Activated CD8-positive, alpha-beta T cell treated with anti-CD3 and anti-CD28 coated beads, Interleukin-2, amount 10 ng/mL, durations not matched to agents 7 days and 5 days (primary cell): ENCODE data around the gene TOX2. TPM values are rescaled to one million over a fixed set of nuclear protein-coding genes. Genes with fewer than 3 reads are reported as not detected.

ENCODE experiments used
- ATAC-seq: fragments of 150-1000 bp; cut with Tn5 transposase; one replicate; pipeline ENCODE4 v1.10.0; 2021; ENCODE audit warnings: moderate library complexity
- CTCF ChIA-PET: fragments of 350-600 bp; sonication (Branson Sonifier 250); formaldehyde crosslinking; loops from one replicate; lab custom pipeline; 2021; ENCODE audit warnings: antibody characterized with exemption; lab: Charles Lee
- POLR2A ChIA-PET: fragments of 350-600 bp; sonication (Branson Sonifier 250); formaldehyde crosslinking; loops from one replicate; lab custom pipeline; 2021; ENCODE audit warnings: antibody characterized with exemption; lab: Charles Lee
- DNase-seq: peaks from one replicate; pipeline ENCODE4 v3.0.0-alpha.2; 2020
- H3K27ac Mint-ChIP-seq: one replicate; pipeline ENCODE4 v1.8.0; 2021; ENCODE audit warnings: mild to moderate bottlenecking, mixed read lengths
- H3K27me3 Mint-ChIP-seq: one replicate; pipeline ENCODE4 v1.8.0; 2021; ENCODE audit warnings: low read depth, mixed read lengths
- H3K36me3 Mint-ChIP-seq: one replicate; pipeline ENCODE4 v1.8.0; 2021; ENCODE audit warnings: low read depth, mixed read lengths
- H3K4me1 Mint-ChIP-seq: one replicate; pipeline ENCODE4 v1.8.0; 2021; ENCODE audit warnings: low read depth, mixed read lengths
- H3K4me3 Mint-ChIP-seq: one replicate; pipeline ENCODE4 v1.8.0; 2021; ENCODE audit warnings: mild to moderate bottlenecking, mixed read lengths
- H3K9me3 Mint-ChIP-seq: one replicate; pipeline ENCODE4 v1.8.0; 2022; ENCODE audit warnings: mixed read lengths; ENCODE audit not compliant: insufficient read depth
- total RNA-seq, 2 experiments: library from RNA; stranded (reverse); gene quantifications; one replicate each; pipeline ENCODE4 v1.2.3, GENCODE V29; 2021

The TOX2 gene
- total RNA-seq, 2 experiments from 2014 or later = 0.31 to 0.61 TPM

DNA sequence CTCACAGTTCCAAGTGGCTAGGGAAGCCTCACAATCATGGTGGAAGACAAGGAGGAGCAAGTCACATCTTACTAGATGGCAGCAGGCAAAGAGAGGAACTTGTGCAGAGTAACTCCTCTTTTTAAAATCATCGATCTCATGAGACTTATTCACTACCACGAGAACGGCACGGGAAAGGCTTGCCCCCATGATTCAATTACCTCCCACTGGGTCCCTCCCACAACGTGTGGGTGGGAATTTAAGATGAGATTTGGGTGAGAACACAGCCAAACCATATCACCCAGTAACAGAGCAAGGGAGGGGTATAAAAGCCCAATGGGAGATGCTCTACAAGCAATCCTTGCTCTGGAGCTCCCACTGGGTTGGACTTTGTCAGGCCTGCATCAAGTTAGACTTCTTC, 192.0 kb downstream of the TOX2 start:
- Mint-ChIP-seq H3K4me3 (no peak overlapping the region), H3K27me3 (peaks cover 45% of the 10 kb centered on the region), H3K9me3 (peaks cover 17% of the 10 kb centered on the region), H3K4me1 (no peaks in the 10 kb centered on the region), H3K36me3 (peaks cover 5% of the 10 kb centered on the region), H3K27ac (no peak overlapping the region)
- ChIA-PET CTCF (interaction anchor here (2.1 kb wide), 1 partner anchor 11 kb away, joined by 15 read pairs; no protein-coding TSS in a partner anchor), POLR2A (no interaction called here)
- no peak for DNase-seq
- ATAC-seq = no peak

DNA sequence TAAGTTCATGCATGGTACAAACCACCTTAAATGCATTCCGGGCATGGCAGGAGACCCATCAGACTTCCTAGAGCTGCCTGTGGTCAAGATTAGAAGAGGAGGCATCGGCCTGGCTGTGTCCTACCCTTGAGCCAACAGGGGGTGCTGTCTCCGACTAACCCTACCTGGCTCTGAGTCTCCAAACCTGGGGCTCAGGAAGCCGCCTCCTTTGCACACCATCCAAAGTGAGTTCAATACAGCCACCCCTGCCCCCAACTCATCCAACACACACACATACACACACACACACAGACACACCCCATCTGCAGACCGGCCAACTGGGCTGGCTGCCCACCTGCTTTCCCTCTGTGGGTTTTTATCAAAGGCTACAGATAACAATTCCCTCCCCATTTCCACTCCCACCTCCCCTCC, 195.3 kb downstream of the TOX2 start:
- Mint-ChIP-seq H3K36me3 (peaks cover 5% of the 10 kb centered on the region), H3K4me1 (peaks cover 7% of the 10 kb centered on the region), H3K9me3 (peaks cover 17% of the 10 kb centered on the region), H3K27ac (no peak overlapping the region), H3K27me3 (peaks cover 21% of the 10 kb centered on the region), H3K4me3 (no peak overlapping the region)
- DNase-seq (no peak), ATAC-seq (no peak)
- CTCF ChIA-PET = interaction anchor here (1.2 to 1.6 kb wide), 2 partner anchors 20 to 80 kb away, joined by 3 read pairs; no protein-coding TSS in a partner anchor
- POLR2A ChIA-PET = no interaction called here

DNA sequence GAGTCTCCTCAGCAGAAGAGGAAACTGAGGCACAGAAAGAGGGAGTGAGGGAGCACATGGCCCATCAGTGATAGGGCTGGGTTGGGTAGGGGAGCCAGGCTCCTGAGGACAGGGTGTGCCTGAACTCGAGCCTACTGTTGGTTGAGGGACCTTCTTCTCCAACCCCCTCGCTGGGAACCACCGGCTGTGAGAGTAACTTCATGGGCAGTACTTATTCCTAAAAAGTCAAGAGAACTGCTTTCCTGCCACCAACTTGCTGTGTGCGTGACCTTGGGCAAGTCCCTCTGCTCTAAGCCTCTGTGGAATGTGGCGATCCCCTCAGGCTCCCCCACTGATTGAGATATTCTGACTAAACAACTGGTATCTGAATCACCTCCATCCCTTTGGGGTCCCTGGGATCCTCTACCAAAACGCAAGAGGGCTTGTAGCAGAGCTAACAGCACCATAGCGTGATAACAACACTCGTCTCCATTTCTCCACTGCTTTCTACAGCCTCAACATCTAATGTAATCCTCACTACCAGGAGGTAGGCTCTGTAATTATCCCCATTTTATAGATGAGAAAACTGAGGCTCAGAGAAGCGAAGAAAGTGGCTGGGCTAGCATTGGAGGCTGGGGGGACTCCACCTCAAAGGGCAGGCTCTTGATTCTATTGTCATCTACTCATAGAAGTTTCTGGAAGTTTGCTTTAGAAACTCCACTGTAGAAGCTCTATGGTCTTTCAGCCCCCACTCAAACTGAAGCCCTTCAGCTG, 196.3 kb downstream of the TOX2 start:
- H3K36me3 Mint-ChIP-seq = peaks cover 5% of the 10 kb centered on the region
- ATAC-seq = no peak
- H3K4me1 Mint-ChIP-seq = peaks cover 7% of the 10 kb centered on the region
- ChIA-PET CTCF (interaction anchor here (1.1 to 1.2 kb wide), 2 partner anchors 79 to 360 kb away, joined by 3 read pairs; no protein-coding TSS in a partner anchor), POLR2A (interaction anchor here (0.6 kb wide), 1 partner anchor 22 kb away, joined by 3 read pairs; no protein-coding TSS in a partner anchor)
- H3K9me3 Mint-ChIP-seq = peaks cover 17% of the 10 kb centered on the region
- DNase-seq = no peak
- peaks cover 21% of the 10 kb centered on the region for H3K27me3 Mint-ChIP-seq
- H3K4me3 Mint-ChIP-seq = no peak overlapping the region
- no peak overlapping the region for H3K27ac Mint-ChIP-seq

DNA sequence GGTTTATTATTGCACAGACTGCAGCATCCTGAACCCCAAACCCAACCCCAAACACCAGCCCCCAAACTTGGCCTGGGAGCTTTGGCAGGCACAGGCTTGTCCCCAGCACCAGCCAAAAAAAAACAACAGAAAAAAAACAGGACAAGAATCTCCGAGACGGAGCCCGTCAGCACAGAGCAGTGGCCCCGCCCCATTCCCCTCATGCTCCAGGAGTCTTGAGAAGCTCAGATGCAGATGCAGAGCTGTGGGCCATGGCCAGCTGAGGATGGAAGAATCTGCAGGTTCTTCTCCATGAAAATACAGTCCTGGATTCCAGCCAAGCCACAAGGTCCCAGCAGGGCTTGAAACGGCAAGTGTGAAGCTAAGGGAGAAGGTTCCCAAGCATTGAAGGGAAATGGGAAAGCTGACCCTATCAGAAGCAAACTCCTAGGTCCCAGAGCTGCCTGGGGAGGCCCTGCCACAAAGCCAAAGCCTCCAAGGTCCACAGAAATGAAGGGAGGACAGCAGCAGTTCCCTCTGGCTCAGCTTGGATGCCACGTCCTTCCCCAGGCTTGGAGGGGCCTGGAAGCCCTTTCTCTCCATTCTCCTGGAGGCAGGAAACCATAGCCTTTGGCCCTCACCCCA, 197.2 kb downstream of the TOX2 start:
- CTCF ChIA-PET = interaction anchor here (0.9 to 1.1 kb wide), 2 partner anchors 79 to 361 kb away, joined by 3 read pairs; no protein-coding TSS in a partner anchor
- H3K27me3 Mint-ChIP-seq = peaks cover 21% of the 10 kb centered on the region
- no peak overlapping the region for H3K27ac Mint-ChIP-seq
- peaks cover 13% of the 10 kb centered on the region for H3K9me3 Mint-ChIP-seq
- peaks cover 4% of the 10 kb centered on the region for H3K36me3 Mint-ChIP-seq
- POLR2A ChIA-PET = no interaction called here
- no peak overlapping the region for H3K4me3 Mint-ChIP-seq
- H3K4me1 Mint-ChIP-seq = peaks cover 12% of the 10 kb centered on the region
- no peak for DNase-seq
- no peak for ATAC-seq

DNA sequence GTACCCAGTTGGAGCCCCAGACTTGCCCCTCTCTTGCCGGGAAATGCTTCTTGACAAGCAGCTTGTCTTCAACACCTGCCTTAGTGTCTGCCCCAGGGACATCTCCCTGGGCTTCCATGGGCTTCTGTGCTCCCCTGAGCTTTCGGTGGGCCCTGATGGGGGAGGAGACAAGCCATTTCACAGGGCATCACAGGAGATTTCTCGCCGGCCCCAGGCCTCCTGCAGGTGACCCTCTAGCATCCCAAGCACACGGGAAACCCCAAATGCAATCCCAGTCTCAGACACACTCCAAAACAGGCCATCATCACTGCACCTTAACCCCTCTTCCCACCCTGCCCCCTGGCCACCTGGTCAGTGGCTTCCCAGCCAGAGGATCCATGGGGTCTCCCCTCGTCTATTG, 197.8 kb downstream of the TOX2 start:
- no peak for ATAC-seq
- DNase-seq = no peak
- Mint-ChIP-seq H3K9me3 (peaks cover 10% of the 10 kb centered on the region), H3K36me3 (peaks cover 4% of the 10 kb centered on the region), H3K27me3 (peaks cover 20% of the 10 kb centered on the region), H3K4me3 (no peak overlapping the region), H3K4me1 (peaks cover 14% of the 10 kb centered on the region), H3K27ac (no peak overlapping the region)
- CTCF ChIA-PET = interaction anchor here (0.9 to 1.1 kb wide), 2 partner anchors 79 to 361 kb away, joined by 3 read pairs; no protein-coding TSS in a partner anchor
- POLR2A ChIA-PET = no interaction called here

DNA sequence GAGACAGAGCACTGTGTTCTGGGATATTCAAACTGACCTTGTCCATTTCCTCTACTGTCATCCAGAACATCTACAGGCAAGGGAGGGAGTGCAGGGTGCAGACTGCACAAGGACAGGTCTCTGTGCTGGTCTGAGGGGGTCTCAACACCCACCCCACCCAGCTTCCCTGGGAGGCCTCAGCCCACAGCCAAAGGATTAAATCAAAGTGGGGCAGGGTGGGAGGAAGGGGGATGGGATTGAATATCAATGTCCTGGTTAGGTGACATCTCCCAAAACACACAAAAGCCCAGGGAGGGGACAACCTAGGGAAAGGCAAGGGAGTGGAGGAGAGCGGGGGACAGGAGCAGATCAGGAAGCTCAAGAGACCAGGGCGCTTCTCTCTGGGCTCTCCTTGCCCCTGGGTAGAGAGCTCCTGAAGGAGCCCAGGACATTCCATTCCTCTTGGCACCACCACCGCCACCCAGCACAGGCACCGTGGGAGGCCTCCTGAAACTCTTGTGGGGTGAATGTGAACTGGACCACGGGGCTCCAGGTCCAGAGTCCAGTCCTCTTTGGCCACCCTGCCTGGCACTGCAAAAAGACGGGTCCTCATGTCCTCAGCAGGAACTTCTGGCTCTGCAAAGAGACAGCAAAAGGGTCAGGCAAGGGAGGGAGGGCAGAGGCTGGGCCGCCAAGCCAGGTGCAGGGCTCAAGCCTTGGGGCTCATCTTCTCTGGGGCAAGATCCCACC, 198.4 kb downstream of the TOX2 start:
- POLR2A ChIA-PET = no interaction called here
- Mint-ChIP-seq H3K4me1 (peaks cover 17% of the 10 kb centered on the region), H3K36me3 (peaks cover 4% of the 10 kb centered on the region), H3K4me3 (no peak overlapping the region), H3K27ac (no peak overlapping the region), H3K9me3 (peaks cover 6% of the 10 kb centered on the region), H3K27me3 (peaks cover 20% of the 10 kb centered on the region)
- DNase-seq = no peak
- CTCF ChIA-PET = interaction anchor here (1.3 kb wide), 1 partner anchor 82 kb away, joined by 3 read pairs; no protein-coding TSS in a partner anchor
- no peak for ATAC-seq

DNA sequence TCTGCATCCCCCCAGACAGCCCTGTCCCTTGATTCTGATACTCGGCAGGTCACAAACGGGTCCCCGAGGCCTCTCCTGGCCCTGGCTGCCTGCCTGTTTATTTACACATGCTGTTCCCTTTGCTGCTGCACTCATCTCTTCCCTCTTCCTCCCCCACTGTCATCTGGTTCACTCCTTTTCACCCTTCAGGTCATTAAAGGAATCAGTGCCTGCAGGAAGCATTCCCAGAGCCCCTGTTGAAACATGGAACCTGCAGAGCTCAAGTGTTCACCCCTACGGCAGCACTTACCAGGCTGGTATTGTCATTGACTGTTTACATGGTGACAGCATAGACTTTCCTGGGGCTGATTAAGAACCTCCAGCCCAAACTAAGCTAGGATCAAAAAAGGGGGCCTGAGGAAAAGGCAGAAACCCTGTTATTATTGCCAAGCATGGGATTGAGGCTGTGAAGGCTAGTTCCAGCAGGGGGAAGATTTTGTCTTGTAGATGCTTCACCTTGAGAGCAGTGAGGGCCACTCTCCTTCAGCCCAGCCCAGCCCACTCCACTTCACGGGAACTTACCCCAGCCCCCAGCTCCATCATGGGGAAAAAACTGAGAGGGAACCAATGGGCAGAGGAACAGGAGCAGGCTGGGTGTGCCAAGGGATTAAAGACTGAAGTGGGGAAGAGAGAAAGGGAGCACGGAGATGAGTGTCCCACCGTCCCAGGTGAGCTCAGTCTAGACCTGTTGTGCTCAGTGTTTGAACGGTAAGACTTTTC, 199.1 kb downstream of the TOX2 start:
- Mint-ChIP-seq H3K4me1 (peaks cover 17% of the 10 kb centered on the region), H3K27ac (no peak overlapping the region), H3K9me3 (peaks cover 4% of the 10 kb centered on the region), H3K4me3 (no peak overlapping the region), H3K36me3 (peaks cover 2% of the 10 kb centered on the region), H3K27me3 (peaks cover 18% of the 10 kb centered on the region)
- DNase-seq (no peak), ATAC-seq (no peak)
- CTCF ChIA-PET = interaction anchor here (1.3 to 5.1 kb wide), 2 partner anchors 76 to 81 kb away, joined by 3 to 157 read pairs; partner anchors contain the start of gene JPH2
- POLR2A ChIA-PET = interaction anchor here (1.0 kb wide), 1 partner anchor 21 kb away, joined by 3 read pairs; no protein-coding TSS in a partner anchor

DNA sequence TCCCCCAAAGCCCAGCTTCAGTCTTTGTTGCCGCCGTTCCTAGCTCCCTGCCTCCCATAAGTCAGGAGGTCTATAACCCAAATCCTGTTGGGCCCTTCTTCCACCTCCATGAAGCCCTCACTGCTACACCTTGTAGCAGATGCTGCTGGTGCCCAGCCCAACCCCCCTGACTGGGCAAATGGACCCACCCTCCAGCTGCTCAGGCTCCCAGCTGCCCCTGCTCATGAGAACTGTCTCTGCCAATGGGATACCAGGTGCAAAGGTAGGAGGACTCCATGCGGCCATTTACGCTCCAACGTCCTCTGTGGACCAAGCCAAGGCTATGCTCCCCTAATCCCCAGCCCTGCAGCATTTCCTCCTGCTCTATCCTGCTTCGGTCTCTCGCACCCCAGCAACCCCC, 200.5 kb downstream of the TOX2 start:
- DNase-seq (no peak), ATAC-seq (no peak)
- ChIA-PET POLR2A (interaction anchor here (0.5 to 0.6 kb wide), 2 partner anchors 58 to 175 kb away, joined by 3 to 4 read pairs; no protein-coding TSS in a partner anchor), CTCF (interaction anchor here (5.1 kb wide), 1 partner anchor 75 kb away, joined by 157 read pairs; the partner anchor contains the start of gene JPH2)
- Mint-ChIP-seq H3K4me1 (peaks cover 17% of the 10 kb centered on the region), H3K36me3 (no peaks in the 10 kb centered on the region), H3K27ac (no peak overlapping the region), H3K9me3 (no peaks in the 10 kb centered on the region), H3K4me3 (no peak overlapping the region), H3K27me3 (peaks cover 20% of the 10 kb centered on the region)

DNA sequence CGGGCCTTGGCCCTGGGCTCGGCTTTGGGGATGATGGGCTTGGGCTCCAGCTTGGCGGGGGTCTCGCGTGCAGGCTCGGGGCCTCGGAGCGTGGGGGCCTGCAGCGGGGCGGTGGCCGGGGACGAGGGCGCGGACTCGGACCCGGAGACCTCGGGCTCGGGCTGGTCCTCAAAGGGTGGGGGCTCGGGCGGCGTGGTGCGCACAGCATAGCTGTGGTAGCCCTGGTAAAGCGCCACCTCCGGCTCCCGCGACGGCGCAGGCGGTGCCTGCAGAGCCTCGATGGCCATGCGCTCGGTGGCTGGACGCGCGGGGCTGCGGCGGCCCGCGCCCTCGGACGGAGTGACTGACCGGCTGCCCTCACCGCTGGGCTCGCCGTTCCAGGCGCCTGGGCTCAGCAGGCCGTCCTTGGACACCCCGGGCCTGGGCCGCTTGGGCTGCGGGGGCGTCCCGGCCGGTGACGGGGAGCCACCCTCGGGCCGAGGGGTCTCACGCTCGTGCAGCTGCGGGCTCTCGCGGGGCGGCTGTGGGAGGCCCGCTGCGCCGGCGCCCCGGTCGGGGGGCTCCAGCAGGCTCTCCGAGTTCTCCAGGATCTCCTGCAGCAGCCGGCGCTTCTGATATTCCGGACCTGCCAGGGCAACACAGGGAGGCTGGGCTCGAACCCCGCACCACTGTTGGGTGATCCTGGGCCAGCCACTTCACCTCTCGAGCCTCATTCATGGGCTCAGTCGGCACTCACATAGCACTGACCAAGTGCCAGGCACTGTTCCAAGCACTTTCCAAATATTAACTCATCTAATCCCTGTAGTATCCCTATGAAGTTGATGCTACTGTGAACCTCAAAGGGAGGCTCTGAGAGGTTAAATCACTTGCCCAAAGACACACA, 201.4 kb downstream of the TOX2 start:
- peaks cover 17% of the 10 kb centered on the region for H3K4me1 Mint-ChIP-seq
- no peak overlapping the region for H3K27ac Mint-ChIP-seq
- no peak for DNase-seq
- ATAC-seq = no peak
- H3K4me3 Mint-ChIP-seq = no peak overlapping the region
- H3K27me3 Mint-ChIP-seq = peaks cover 22% of the 10 kb centered on the region
- ChIA-PET POLR2A (interaction anchor here (0.5 to 0.6 kb wide), 2 partner anchors 58 to 73 kb away, joined by 3 read pairs; no protein-coding TSS in a partner anchor), CTCF (interaction anchor here (0.6 to 5.1 kb wide), 25 partner anchors 8 to 578 kb away, joined by 3 to 157 read pairs (median 5); partner anchors contain the start of genes FITM2 and JPH2)
- no peaks in the 10 kb centered on the region for H3K9me3 Mint-ChIP-seq
- no peaks in the 10 kb centered on the region for H3K36me3 Mint-ChIP-seq
